HEK293 (cell line): ENCODE measurements around the gene SBK2.

Experiments
- CTCF ChIA-PET: fragments of 350-600 bp; formaldehyde crosslinking; extraction: SDS; loops from one replicate; lab custom pipeline; 2021; ENCODE audit warnings: antibody characterized with exemption; lab: Yijun Ruan, JAX
- POLR2A ChIA-PET: fragments of 300-600 bp; formaldehyde crosslinking; extraction: SDS; loops from one replicate; lab custom pipeline; 2020; ENCODE audit warnings: antibody characterized with exemption, inconsistent platforms; lab: Yijun Ruan, JAX
- H3K27ac ChIP-seq: fragments of 200-500 bp; sonication (Bioruptor generic); 2 replicates; pipeline ENCODE4 v1.5.1; 2014; ENCODE audit warnings: low read depth, low read length, control low read depth, inconsistent platforms; ENCODE audit errors: extremely low read depth
- H3K36me3 ChIP-seq, 2 experiments: fragments of 200-500 bp in 1 of 2; sonication (Bioruptor generic) in 1 of 2; 1 replicate in 1 of 2; 2 replicates in 1 of 2; pipeline ENCODE4 v1.5.1; 2014 to 2017; ENCODE audit warnings: inconsistent platforms in 2 of 2, low read length in 2 of 2; ENCODE audit not compliant: control insufficient read depth in 2 of 2, insufficient read depth in 1 of 2
- H3K4me1 ChIP-seq: fragments of 200-500 bp; sonication (Bioruptor generic); 2 replicates; pipeline ENCODE4 v1.5.1; 2014; ENCODE audit warnings: mild to moderate bottlenecking, low read length, inconsistent platforms; ENCODE audit not compliant: control insufficient read depth, insufficient read depth
- H3K4me3 ChIP-seq: 2 replicates; pipeline ENCODE4 v1.5.1; 2011; ENCODE audit warnings: low read depth, mild to moderate bottlenecking, control low read depth, low read length, moderate library complexity
- H3K9me3 ChIP-seq: fragments of 200-500 bp; sonication (Bioruptor generic); 2 replicates; pipeline ENCODE4 v1.5.1; 2014; ENCODE audit warnings: low read depth, low read length, inconsistent platforms; ENCODE audit not compliant: control insufficient read depth, insufficient read depth
- IKZF3 ChIP-seq: fragments of 450-650 bp; IDR thresholded peaks from 2 replicates; pipeline ENCODE4 v1.5.0; 2018; ENCODE audit warnings: missing biosample characterization, mild to moderate bottlenecking, missing genetic modification characterization, moderate library complexity
- KLF10 ChIP-seq: fragments of 450-650 bp; IDR thresholded peaks from 2 replicates; pipeline ENCODE4 v1.5.1; 2018; ENCODE audit warnings: missing biosample characterization, mild to moderate bottlenecking, missing genetic modification characterization
- KLF8 ChIP-seq: fragments of 450-650 bp; formaldehyde crosslinking; IDR thresholded peaks from 2 replicates; pipeline ENCODE4 v1.5.1; 2016; ENCODE audit warnings: missing biosample characterization, missing genetic modification characterization
- MEIS1 ChIP-seq: sonication (generic); formaldehyde crosslinking; IDR thresholded peaks from 2 replicates; pipeline ENCODE4 v1.8.1; 2022; ENCODE audit warnings: missing genetic modification reagents, mild to moderate bottlenecking, borderline replicate concordance
- MZF1 ChIP-seq: fragments of 450-650 bp; formaldehyde crosslinking; IDR thresholded peaks from 2 replicates; pipeline ENCODE4 v1.5.1; 2017; ENCODE audit warnings: missing biosample characterization, missing genetic modification characterization, borderline replicate concordance
- OVOL3 ChIP-seq: fragments of 450-650 bp; formaldehyde crosslinking; IDR thresholded peaks from 2 replicates; pipeline ENCODE4 v1.5.1; 2016; ENCODE audit warnings: missing biosample characterization, missing genetic modification characterization
- PRDM1 ChIP-seq: fragments of 450-650 bp; formaldehyde crosslinking; IDR thresholded peaks from 2 replicates; pipeline ENCODE4; 2016; ENCODE audit warnings: missing biosample characterization, missing genetic modification characterization
- ZBTB17 ChIP-seq: fragments of 450-650 bp; formaldehyde crosslinking; IDR thresholded peaks from 2 replicates; pipeline ENCODE4 v1.5.1; 2016; ENCODE audit warnings: missing biosample characterization, missing genetic modification characterization
- ZBTB20 ChIP-seq: fragments of 450-650 bp; formaldehyde crosslinking; IDR thresholded peaks from 2 replicates; pipeline ENCODE4 v1.5.1; 2016; ENCODE audit warnings: missing biosample characterization, missing genetic modification characterization
- ZBTB21 ChIP-seq: fragments of 450-650 bp; formaldehyde crosslinking; IDR thresholded peaks from 2 replicates; pipeline ENCODE4 v1.5.1; 2017; ENCODE audit warnings: missing biosample characterization, missing genetic modification characterization
- ZBTB48 ChIP-seq: fragments of 450-650 bp; formaldehyde crosslinking; IDR thresholded peaks from 2 replicates; pipeline ENCODE4 v1.5.1; 2016; ENCODE audit warnings: missing biosample characterization, missing genetic modification characterization
- ZFHX2 ChIP-seq: fragments of 450-650 bp; formaldehyde crosslinking; conservative IDR thresholded peaks from 2 replicates; pipeline ENCODE4 v1.5.1; 2016; ENCODE audit warnings: missing biosample characterization, missing genetic modification characterization
- ZNF121 ChIP-seq: fragments of 450-650 bp; formaldehyde crosslinking; IDR thresholded peaks from 2 replicates; pipeline ENCODE4 v1.5.1; 2016; ENCODE audit warnings: missing biosample characterization, missing genetic modification characterization
- ZNF133 ChIP-seq: fragments of 450-650 bp; formaldehyde crosslinking; IDR thresholded peaks from 2 replicates; pipeline ENCODE4 v1.5.1; 2016; ENCODE audit warnings: missing biosample characterization, missing genetic modification characterization
- ZNF155 ChIP-seq: fragments of 450-650 bp; formaldehyde crosslinking; IDR thresholded peaks from 2 replicates; pipeline ENCODE4 v1.5.1; 2016; ENCODE audit warnings: missing biosample characterization, missing genetic modification characterization
- ZNF19 ChIP-seq: fragments of 450-650 bp; formaldehyde crosslinking; IDR thresholded peaks from 2 replicates; pipeline ENCODE4; 2016; ENCODE audit warnings: missing biosample characterization, missing genetic modification characterization, low read depth
- ZNF211 ChIP-seq: fragments of 450-650 bp; formaldehyde crosslinking; IDR thresholded peaks from 2 replicates; pipeline ENCODE4 v1.5.1; 2016; ENCODE audit warnings: low read depth, missing biosample characterization, missing genetic modification characterization
- ZNF266 ChIP-seq: fragments of 450-650 bp; formaldehyde crosslinking; IDR thresholded peaks from 2 replicates; pipeline ENCODE4 v1.5.1; 2016; ENCODE audit warnings: missing biosample characterization, missing genetic modification characterization, low read depth
- ZNF292 ChIP-seq: fragments of 450-650 bp; formaldehyde crosslinking; IDR thresholded peaks from 2 replicates; pipeline ENCODE4 v1.5.1; 2016; ENCODE audit warnings: low read depth, missing biosample characterization, missing genetic modification characterization, borderline replicate concordance
- ZNF311 ChIP-seq: fragments of 450-650 bp; formaldehyde crosslinking; IDR thresholded peaks from 2 replicates; pipeline ENCODE4 v1.5.1; 2017; ENCODE audit warnings: missing biosample characterization, missing genetic modification characterization, borderline replicate concordance
- ZNF350 ChIP-seq: fragments of 450-650 bp; formaldehyde crosslinking; IDR thresholded peaks from 2 replicates; pipeline ENCODE4 v1.5.0; 2017; ENCODE audit warnings: missing biosample characterization, mild to moderate bottlenecking, missing genetic modification characterization
- ZNF37A ChIP-seq: fragments of 450-650 bp; IDR thresholded peaks from 2 replicates; pipeline ENCODE4 v1.5.1; 2018; ENCODE audit warnings: missing biosample characterization, missing genetic modification characterization
- ZNF391 ChIP-seq: fragments of 450-650 bp; formaldehyde crosslinking; IDR thresholded peaks from 2 replicates; pipeline ENCODE4 v1.5.1; 2016; ENCODE audit warnings: low read depth, missing biosample characterization, missing genetic modification characterization, borderline replicate concordance
- ZNF423 ChIP-seq: fragments of 450-650 bp; formaldehyde crosslinking; IDR thresholded peaks from 2 replicates; pipeline ENCODE4 v1.5.1; 2016; ENCODE audit warnings: missing biosample characterization, missing genetic modification characterization
- ZNF544 ChIP-seq: fragments of 450-650 bp; formaldehyde crosslinking; IDR thresholded peaks from 2 replicates; pipeline ENCODE4 v1.5.0; 2017; ENCODE audit warnings: missing biosample characterization, missing genetic modification characterization
- ZNF660 ChIP-seq: fragments of 450-650 bp; IDR thresholded peaks from 2 replicates; pipeline ENCODE4 v1.5.1; 2018; ENCODE audit warnings: missing biosample characterization, mild to moderate bottlenecking, missing genetic modification characterization
- ZNF664 ChIP-seq: fragments of 450-650 bp; formaldehyde crosslinking; IDR thresholded peaks from 2 replicates; pipeline ENCODE4 v1.5.1; 2016; ENCODE audit warnings: missing biosample characterization, missing genetic modification characterization
- ZNF747 ChIP-seq: fragments of 450-650 bp; formaldehyde crosslinking; IDR thresholded peaks from 2 replicates; pipeline ENCODE4 v1.5.1; 2016; ENCODE audit warnings: missing biosample characterization, missing genetic modification characterization
- ZNF785 ChIP-seq: fragments of 450-650 bp; formaldehyde crosslinking; IDR thresholded peaks from 2 replicates; pipeline ENCODE4 v1.5.1; 2016; ENCODE audit warnings: missing biosample characterization, missing genetic modification characterization
- ZNF791 ChIP-seq: fragments of 450-650 bp; formaldehyde crosslinking; IDR thresholded peaks from 2 replicates; pipeline ENCODE4 v1.5.1; 2016; ENCODE audit warnings: missing biosample characterization, missing genetic modification characterization
- ZNF792 ChIP-seq: fragments of 450-650 bp; formaldehyde crosslinking; IDR thresholded peaks from 2 replicates; pipeline ENCODE4 v1.5.1; 2016; ENCODE audit warnings: missing biosample characterization, missing genetic modification characterization
- TF ChIP-seq, protein P1 (sequence below): fragments of 450-650 bp; formaldehyde crosslinking; IDR thresholded peaks from 2 replicates; pipeline ENCODE4 v1.5.1; 2016; ENCODE audit warnings: missing biosample characterization, missing genetic modification characterization
- TF ChIP-seq, protein P2 (sequence below): fragments of 450-650 bp; formaldehyde crosslinking; IDR thresholded peaks from 2 replicates; pipeline ENCODE4 v1.5.1; 2016; ENCODE audit warnings: missing biosample characterization, missing genetic modification characterization
- TF ChIP-seq, protein P3 (sequence below): IDR thresholded peaks from 2 replicates; pipeline ENCODE4 v1.6.1; 2011; ENCODE audit warnings: mild to moderate bottlenecking, low read depth, low read length, borderline replicate concordance
- TF ChIP-seq, protein P4 (sequence below): fragments of 450-650 bp; formaldehyde crosslinking; IDR thresholded peaks from 2 replicates; pipeline ENCODE4 v1.5.1; 2016; ENCODE audit warnings: missing biosample characterization, missing genetic modification characterization

SBK2 gene

DNA sequence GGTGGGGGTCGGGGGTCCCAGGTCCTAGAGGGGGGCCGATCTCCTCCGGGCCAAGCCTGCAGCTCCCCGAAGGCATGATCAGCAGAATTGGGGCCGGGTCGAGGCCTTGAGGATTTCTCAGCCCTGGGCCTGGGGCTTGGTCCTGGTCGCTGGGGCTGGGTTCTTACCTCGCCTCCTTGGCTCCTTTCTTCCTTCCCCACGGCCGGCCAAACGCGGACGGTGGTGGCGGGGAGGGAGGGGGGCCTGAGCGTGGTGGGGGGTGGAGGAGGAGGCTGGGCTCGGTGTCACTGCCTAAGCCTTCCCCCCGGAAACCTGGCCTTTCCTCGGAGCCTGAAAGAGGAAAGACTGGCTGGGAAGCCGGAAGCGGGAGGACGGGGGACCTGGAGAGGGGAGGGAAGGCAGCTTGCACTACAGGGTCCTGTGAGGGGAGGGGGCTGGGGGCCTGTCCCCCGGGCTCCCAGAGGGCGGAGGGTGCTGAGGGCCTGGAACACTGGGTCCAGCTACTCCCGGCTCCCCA is 43.8 kb upstream of the SBK2 start, which contains the start of gene ZNF579:
Gene ZNF579 (minus strand): TSS at position 221 of the 517 bp plus-strand sequence. CDS start 1,209 bp downstream, outside the sequence.
- ChIA-PET POLR2A (interaction anchor here (0.6 to 3.2 kb wide), 8 partner anchors 8 to 1464 kb away, joined by 3 to 21 read pairs (median 4); partner anchors contain the start of genes FIZ1 and ZNF524), CTCF (interaction anchor here (0.6 to 1.6 kb wide), 4 partner anchors 9 to 76 kb away, joined by 3 to 4 read pairs (median 4); no protein-coding TSS in a partner anchor)
- Histone ChIP-seq H3K4me3 (peak within 1 kb of the TSS; percentile 100), H3K9me3 (no peaks in the 10 kb centered on the region), H3K27ac (peak within 1 kb of the TSS; percentile 80), H3K36me3 (peaks cover 9 to 20% of the 10 kb centered on the region in 2 experiments; a peak in 2 of 3 replicates), H3K4me1 (0 out of 2 replicates have a peak, but pooled peaks cover 4% of the 10 kb centered on the region)
- TF ChIP-seq ZNF423 (tag by site-specific recombination) (0 out of 2 replicates have a peak, but pooled peaks have one; percentile 7), ZNF791 (tag by site-specific recombination) (no peak), ZFHX2 (tag by site-specific recombination) (no peak; the same call in 1 of the 2 replicates), ZBTB48 (tag by site-specific recombination) (no peak), ZNF211 (tag by site-specific recombination) (no peak), ZNF391 (tag by site-specific recombination) (peak; percentile 80; the same call in 1 of the 2 replicates), KLF8 (tag by site-specific recombination) (peak; percentile 83), ZNF311 (tag by site-specific recombination) (no peak), KLF10 (tag by site-specific recombination) (peak; percentile 67; the same call in 1 of the 2 replicates), MZF1 (0 out of 2 replicates have a peak, but pooled peaks have one; percentile 38), ZNF544 (tag by site-specific recombination) (no peak), OVOL3 (tag by site-specific recombination) (no peak), ZNF37A (tag by site-specific recombination) (no peak), ZNF792 (no peak), ZNF292 (tag by site-specific recombination) (no peak), ZNF785 (tag by site-specific recombination) (no peak), ZNF266 (tag by site-specific recombination) (no peak), ZNF19 (tag by site-specific recombination) (no peak), ZNF155 (tag by site-specific recombination) (no peak), ZNF660 (tag by site-specific recombination) (peak; percentile 96), ZNF664 (no peak), ZNF121 (tag by site-specific recombination) (no peak), ZNF747 (tag by site-specific recombination) (no peak), ZBTB21 (tag by site-specific recombination) (no peak), IKZF3 (peak; percentile 94), ZBTB17 (no peak), ZNF133 (tag by site-specific recombination) (no peak), PRDM1 (tag by site-specific recombination) (no peak), ZBTB20 (no peak; the same call in 1 of the 2 replicates), MEIS1 (CRISPR knock-in tag) (no peak), ZNF350 (tag by site-specific recombination) (no peak)
- TF ChIP-seq, protein P1, sequence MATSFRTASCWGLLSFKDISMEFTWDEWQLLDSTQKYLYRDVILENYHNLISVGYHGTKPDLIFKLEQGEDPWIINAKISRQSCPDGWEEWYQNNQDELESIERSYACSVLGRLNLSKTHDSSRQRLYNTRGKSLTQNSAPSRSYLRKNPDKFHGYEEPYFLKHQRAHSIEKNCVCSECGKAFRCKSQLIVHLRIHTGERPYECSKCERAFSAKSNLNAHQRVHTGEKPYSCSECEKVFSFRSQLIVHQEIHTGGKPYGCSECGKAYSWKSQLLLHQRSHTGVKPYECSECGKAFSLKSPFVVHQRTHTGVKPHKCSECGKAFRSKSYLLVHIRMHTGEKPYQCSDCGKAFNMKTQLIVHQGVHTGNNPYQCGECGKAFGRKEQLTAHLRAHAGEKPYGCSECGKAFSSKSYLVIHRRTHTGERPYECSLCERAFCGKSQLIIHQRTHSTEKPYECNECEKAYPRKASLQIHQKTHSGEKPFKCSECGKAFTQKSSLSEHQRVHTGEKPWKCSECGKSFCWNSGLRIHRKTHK (tag by site-specific recombination), result no peak
- TF ChIP-seq, protein P2, sequence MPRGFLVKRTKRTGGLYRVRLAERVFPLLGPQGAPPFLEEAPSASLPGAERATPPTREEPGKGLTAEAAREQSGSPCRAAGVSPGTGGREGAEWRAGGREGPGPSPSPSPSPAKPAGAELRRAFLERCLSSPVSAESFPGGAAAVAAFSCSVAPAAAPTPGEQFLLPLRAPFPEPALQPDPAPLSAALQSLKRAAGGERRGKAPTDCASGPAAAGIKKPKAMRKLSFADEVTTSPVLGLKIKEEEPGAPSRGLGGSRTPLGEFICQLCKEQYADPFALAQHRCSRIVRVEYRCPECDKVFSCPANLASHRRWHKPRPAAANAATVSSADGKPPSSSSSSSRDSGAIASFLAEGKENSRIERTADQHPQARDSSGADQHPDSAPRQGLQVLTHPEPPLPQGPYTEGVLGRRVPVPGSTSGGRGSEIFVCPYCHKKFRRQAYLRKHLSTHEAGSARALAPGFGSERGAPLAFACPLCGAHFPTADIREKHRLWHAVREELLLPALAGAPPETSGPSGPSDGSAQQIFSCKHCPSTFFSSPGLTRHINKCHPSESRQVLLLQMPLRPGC (tag by site-specific recombination), result no peak
- TF ChIP-seq, protein P3, sequence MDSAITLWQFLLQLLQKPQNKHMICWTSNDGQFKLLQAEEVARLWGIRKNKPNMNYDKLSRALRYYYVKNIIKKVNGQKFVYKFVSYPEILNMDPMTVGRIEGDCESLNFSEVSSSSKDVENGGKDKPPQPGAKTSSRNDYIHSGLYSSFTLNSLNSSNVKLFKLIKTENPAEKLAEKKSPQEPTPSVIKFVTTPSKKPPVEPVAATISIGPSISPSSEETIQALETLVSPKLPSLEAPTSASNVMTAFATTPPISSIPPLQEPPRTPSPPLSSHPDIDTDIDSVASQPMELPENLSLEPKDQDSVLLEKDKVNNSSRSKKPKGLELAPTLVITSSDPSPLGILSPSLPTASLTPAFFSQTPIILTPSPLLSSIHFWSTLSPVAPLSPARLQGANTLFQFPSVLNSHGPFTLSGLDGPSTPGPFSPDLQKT, result no peak
- TF ChIP-seq, protein P4, sequence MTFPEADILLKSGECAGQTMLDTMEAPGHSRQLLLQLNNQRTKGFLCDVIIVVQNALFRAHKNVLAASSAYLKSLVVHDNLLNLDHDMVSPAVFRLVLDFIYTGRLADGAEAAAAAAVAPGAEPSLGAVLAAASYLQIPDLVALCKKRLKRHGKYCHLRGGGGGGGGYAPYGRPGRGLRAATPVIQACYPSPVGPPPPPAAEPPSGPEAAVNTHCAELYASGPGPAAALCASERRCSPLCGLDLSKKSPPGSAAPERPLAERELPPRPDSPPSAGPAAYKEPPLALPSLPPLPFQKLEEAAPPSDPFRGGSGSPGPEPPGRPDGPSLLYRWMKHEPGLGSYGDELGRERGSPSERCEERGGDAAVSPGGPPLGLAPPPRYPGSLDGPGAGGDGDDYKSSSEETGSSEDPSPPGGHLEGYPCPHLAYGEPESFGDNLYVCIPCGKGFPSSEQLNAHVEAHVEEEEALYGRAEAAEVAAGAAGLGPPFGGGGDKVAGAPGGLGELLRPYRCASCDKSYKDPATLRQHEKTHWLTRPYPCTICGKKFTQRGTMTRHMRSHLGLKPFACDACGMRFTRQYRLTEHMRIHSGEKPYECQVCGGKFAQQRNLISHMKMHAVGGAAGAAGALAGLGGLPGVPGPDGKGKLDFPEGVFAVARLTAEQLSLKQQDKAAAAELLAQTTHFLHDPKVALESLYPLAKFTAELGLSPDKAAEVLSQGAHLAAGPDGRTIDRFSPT (tag by site-specific recombination), result no peak
